ENCODE results near the gene SLPI.

The SLPI gene

GRCh38 chr20:45211569-45212474, 42.5 kb downstream of the SLPI start:
- FAIRE-seq, result no peak

GRCh38 chr20:45209924-45210323, 44.4 kb downstream of the SLPI start:
- no peak for FAIRE-seq

DNA sequence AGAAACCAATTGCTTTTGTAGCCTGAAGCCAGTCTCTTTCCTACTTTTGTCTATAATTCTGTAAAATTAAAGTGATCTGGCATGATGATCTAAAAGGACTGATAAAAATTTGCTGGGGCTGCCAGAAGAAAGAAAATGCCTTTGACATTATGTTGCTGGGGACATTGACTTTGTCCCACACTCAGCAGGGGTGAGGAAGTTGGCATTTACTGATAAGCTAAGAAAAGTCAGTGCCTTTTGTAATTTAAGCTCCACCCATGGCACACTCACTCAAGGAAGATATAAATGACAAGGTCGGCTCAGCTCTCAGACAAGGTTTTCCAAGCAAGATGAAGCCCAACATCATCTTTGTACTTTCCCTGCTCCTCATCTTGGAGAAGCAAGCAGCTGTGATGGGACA, 47.6 kb downstream of the SLPI start, which contains the start of gene SEMG1:
Gene SEMG1 (plus strand): TSS at position 309 of the 400 bp plus-strand sequence. CDS start 21 bp downstream, at position 330.
- no peak for FAIRE-seq
